Fibroblast of villous mesenchyme (primary cell): ENCODE results near the gene ANO6. TPM values are rescaled to one million over a fixed set of nuclear protein-coding genes. Genes with fewer than 3 reads are reported as not detected.

ENCODE experiments used
- DNase-seq: peaks from one replicate; pipeline ENCODE4 v3.0.0-alpha.2; 2010; ENCODE audit warnings: low read depth
- H3K4me3 ChIP-seq: 2 replicates; pipeline ENCODE4 v1.5.1; 2011; ENCODE audit warnings: low read depth, mild to moderate bottlenecking, low read length
- CTCF ChIP-seq: IDR thresholded peaks from 2 replicates; pipeline ENCODE4 v1.5.1; 2012; ENCODE audit warnings: low read depth, mild to moderate bottlenecking, low read length; ENCODE audit not compliant: insufficient read depth
- total RNA-seq: library from RNA; depleted of rRNA; stranded (reverse); fragments of >200 nt; gene quantifications from 2 replicates; pipeline ENCODE4 v1.2.3, GENCODE V29; 2012

ANO6 gene
- total RNA-seq, 1 donor: 91.5 TPM

GRCh38 chr12:45248095-45248494 is 32.2 kb downstream of the ANO6 start:
- no peak for TF ChIP-seq CTCF
- DNase-seq: no peak
- H3K4me3 ChIP-seq: no peak overlapping the region

GRCh38 chr12:45254254-45254653 is 38.4 kb downstream of the ANO6 start:
- H3K4me3 ChIP-seq: no peak overlapping the region
- no peak for DNase-seq
- no peak for TF ChIP-seq CTCF

- no peak for TF ChIP-seq CTCF
- no peak overlapping the region for H3K4me3 ChIP-seq
- DNase-seq: no peak
Measured at GRCh38 chr12:45256721-45257120, 40.8 kb downstream of the ANO6 start.

GRCh38 chr12:45257185-45257930 is 41.5 kb downstream of the ANO6 start:
- H3K4me3 ChIP-seq: no peak overlapping the region
- no peak for TF ChIP-seq CTCF
- DNase-seq: no peak

GRCh38 chr12:45259675-45260074 is 43.8 kb downstream of the ANO6 start:
- DNase-seq: peak; percentile 63
- H3K4me3 ChIP-seq: no peak overlapping the region
- no peak for TF ChIP-seq CTCF

GRCh38 chr12:45260104-45260815 is 44.4 kb downstream of the ANO6 start:
- DNase-seq: peak; percentile 81
- no peak overlapping the region for H3K4me3 ChIP-seq
- TF ChIP-seq CTCF: no peak
